SK-N-SH (cell line): ENCODE data around the gene ECEL1. TPM values are rescaled to one million over a fixed set of nuclear protein-coding genes. Genes with fewer than 3 reads are reported as not detected.

ENCODE experiments used
- CTCF ChIA-PET: fragments of 300-600, 350-600 bp; formaldehyde crosslinking; extraction: SDS; loops from one replicate; lab custom pipeline; 2021; lab: Yijun Ruan, JAX
- POLR2A ChIA-PET: fragments of 350-600 bp; sonication (Branson Sonifier 250); formaldehyde crosslinking; extraction: SDS; loops from one replicate; lab custom pipeline; 2020; ENCODE audit warnings: antibody characterized with exemption, inconsistent platforms; lab: Yijun Ruan, JAX
- DNase-seq: peaks from one replicate; pipeline ENCODE4 v3.0.0; 2012
- H2AFZ ChIP-seq: fragments of 200-600 bp; sonication (generic); 2 replicates; pipeline ENCODE4 v1.8.1; 2016; ENCODE audit warnings: antibody characterized with exemption, mild to moderate bottlenecking, low read depth
- H3F3A ChIP-seq: fragments of 200-600 bp; sonication (generic); replicated peaks from 2 replicates; pipeline ENCODE3; 2016; ENCODE audit warnings: antibody characterized with exemption, mild to moderate bottlenecking; ENCODE audit not compliant: insufficient read depth
- H3K27ac ChIP-seq, 2 experiments: fragments of 200-500 bp in 1 of 2; fragments of 200-600 bp in 1 of 2; sonication (Bioruptor generic) in 1 of 2; sonication (generic), shearing (Covaris generic) in 1 of 2; 2 replicates each; pipeline versions ENCODE4 v1.5.1 to v1.6.1; 2014 to 2016; ENCODE audit warnings: low read depth in 2 of 2, inconsistent platforms in 1 of 2, low read length in 1 of 2, mild to moderate bottlenecking in 1 of 2, mixed read lengths in 1 of 2
- H3K27me3 ChIP-seq: fragments of 200-600 bp; sonication (generic), shearing (Covaris generic); 2 replicates; pipeline ENCODE4 v1.6.1; 2016; ENCODE audit warnings: mixed run types; ENCODE audit not compliant: insufficient read depth
- H3K36me3 ChIP-seq, 2 experiments: fragments of 200-500 bp in 1 of 2; fragments of 200-600 bp in 1 of 2; sonication (Bioruptor generic) in 1 of 2; sonication (generic) in 1 of 2; replicated peaks in 1 of 2; 2 replicates each; pipeline versions ENCODE3 to v1.5.1; 2014 to 2016; ENCODE audit warnings: low read length in 1 of 2, mild to moderate bottlenecking in 1 of 2; ENCODE audit not compliant: insufficient read depth in 2 of 2, control insufficient read depth in 1 of 2
- H3K4me1 ChIP-seq, 2 experiments: fragments of 200-500 bp in 1 of 2; fragments of 200-600 bp in 1 of 2; sonication (Bioruptor generic) in 1 of 2; sonication (generic), shearing (Covaris generic) in 1 of 2; 2 replicates each; pipeline versions ENCODE4 v1.5.1 to v1.6.1; 2014 to 2016; ENCODE audit warnings: low read depth in 1 of 2, low read length in 1 of 2, mixed run types in 1 of 2; ENCODE audit not compliant: insufficient read depth in 2 of 2, control insufficient read depth in 1 of 2
- H3K4me2 ChIP-seq: fragments of 200-600 bp; sonication (generic), shearing (Covaris generic); 2 replicates; pipeline ENCODE4 v1.6.1; 2017; ENCODE audit warnings: mixed run types
- H3K4me3 ChIP-seq, 2 experiments: fragments of 200-500 bp in 1 of 2; fragments of 200-600 bp in 1 of 2; sonication (Bioruptor generic) in 1 of 2; sonication (generic), shearing (Covaris generic) in 1 of 2; 2 replicates each; pipeline versions ENCODE4 v1.5.1 to v1.8.1; 2014 to 2016; ENCODE audit warnings: low read depth in 2 of 2, inconsistent platforms in 1 of 2, low read length in 1 of 2, mild to moderate bottlenecking in 1 of 2, mixed read lengths in 1 of 2, moderate library complexity in 1 of 2
- H3K79me2 ChIP-seq: fragments of 200-600 bp; sonication (generic); 2 replicates; pipeline ENCODE4 v1.8.1; 2017; ENCODE audit warnings: mild to moderate bottlenecking; ENCODE audit not compliant: insufficient read depth
- H3K9ac ChIP-seq: fragments of 200-600 bp; sonication (generic); 2 replicates; pipeline ENCODE4 v1.6.1; 2017; ENCODE audit warnings: mixed run types
- H3K9me2 ChIP-seq: fragments of 200-600 bp; sonication (generic); 2 replicates; pipeline ENCODE4 v1.6.1; 2017; ENCODE audit warnings: mixed run types
- H3K9me3 ChIP-seq: fragments of 200-600 bp; sonication (generic); 2 replicates; pipeline ENCODE4 v1.6.1; 2017; ENCODE audit warnings: mixed run types, mild to moderate bottlenecking, moderate library complexity
- H4K20me1 ChIP-seq: fragments of 200-600 bp; sonication (generic); 2 replicates; pipeline ENCODE4 v1.6.1; 2017; ENCODE audit warnings: mild to moderate bottlenecking, mixed run types; ENCODE audit not compliant: insufficient read depth
- ELF1 ChIP-seq: IDR thresholded peaks from 2 replicates; pipeline ENCODE4 v1.4.0; 2012
- EP300 ChIP-seq, 2 experiments: IDR thresholded peaks; 2 replicates each; pipeline versions ENCODE4 v1.4.0 to v1.6.1; 2012; ENCODE audit warnings: borderline replicate concordance in 1 of 2, low read depth in 1 of 2, low read length in 1 of 2
- GATA2 ChIP-seq: sonication (generic); formaldehyde crosslinking; IDR thresholded peaks from 2 replicates; pipeline ENCODE4 v1.5.0; 2020; ENCODE audit warnings: mild to moderate bottlenecking, missing genetic modification reagents
- JUND ChIP-seq: IDR thresholded peaks from 2 replicates; pipeline ENCODE4 v1.4.0; 2012
- NFIC ChIP-seq: IDR thresholded peaks from 2 replicates; pipeline ENCODE4 v1.4.0; 2012; ENCODE audit warnings: borderline replicate concordance
- NRF1 ChIP-seq: IDR thresholded peaks from 2 replicates; pipeline ENCODE4 v1.6.1; 2012; ENCODE audit warnings: low read depth, mild to moderate bottlenecking, low read length
- SMC3 ChIP-seq: IDR thresholded peaks from 2 replicates; pipeline ENCODE4 v1.6.1; 2012; ENCODE audit warnings: low read depth, low read length, improper control_type of control experiment
- WGBS: methylation state at CpG from one replicate; pipeline ENCODE4 v1.1.6; 2017; ENCODE audit warnings: low lambda C conversion rate; 5-methylcytosine and 5-hydroxymethylcytosine counted together
- polyA plus RNA-seq, 3 experiments: library from polyadenylated mRNA; depleted of rRNA; stranded (reverse); fragments of >200 nt; gene quantifications; 2 replicates each; pipeline ENCODE4 v1.2.3, GENCODE V29; 2012
- TF ChIP-seq, protein P1 (sequence below): fragments of 150-350 bp; IDR thresholded peaks from 2 replicates; pipeline ENCODE4 v1.6.1; 2017; ENCODE audit warnings: antibody characterized with exemption, low read length, low read depth, borderline replicate concordance
- TF ChIP-seq, protein P2 (sequence below): fragments of 150-350 bp; IDR thresholded peaks from 2 replicates; pipeline ENCODE4 v1.6.1; 2016; ENCODE audit warnings: mild to moderate bottlenecking, low read depth, low read length
- TF ChIP-seq, protein P3 (sequence below): IDR thresholded peaks from 2 replicates; pipeline ENCODE4; 2012
- TF ChIP-seq, protein P4 (sequence below): IDR thresholded peaks from 2 replicates; pipeline ENCODE4 v1.4.0; 2012; ENCODE audit warnings: low read depth
- TF ChIP-seq, protein P5 (sequence below): IDR thresholded peaks from 2 replicates; pipeline ENCODE4 v1.4.0; 2012; ENCODE audit warnings: low read depth, borderline replicate concordance

Gene ECEL1
- polyA plus RNA-seq, 1 of the 3 experiments (the other 2 are of a cell fraction): not detected

DNA sequence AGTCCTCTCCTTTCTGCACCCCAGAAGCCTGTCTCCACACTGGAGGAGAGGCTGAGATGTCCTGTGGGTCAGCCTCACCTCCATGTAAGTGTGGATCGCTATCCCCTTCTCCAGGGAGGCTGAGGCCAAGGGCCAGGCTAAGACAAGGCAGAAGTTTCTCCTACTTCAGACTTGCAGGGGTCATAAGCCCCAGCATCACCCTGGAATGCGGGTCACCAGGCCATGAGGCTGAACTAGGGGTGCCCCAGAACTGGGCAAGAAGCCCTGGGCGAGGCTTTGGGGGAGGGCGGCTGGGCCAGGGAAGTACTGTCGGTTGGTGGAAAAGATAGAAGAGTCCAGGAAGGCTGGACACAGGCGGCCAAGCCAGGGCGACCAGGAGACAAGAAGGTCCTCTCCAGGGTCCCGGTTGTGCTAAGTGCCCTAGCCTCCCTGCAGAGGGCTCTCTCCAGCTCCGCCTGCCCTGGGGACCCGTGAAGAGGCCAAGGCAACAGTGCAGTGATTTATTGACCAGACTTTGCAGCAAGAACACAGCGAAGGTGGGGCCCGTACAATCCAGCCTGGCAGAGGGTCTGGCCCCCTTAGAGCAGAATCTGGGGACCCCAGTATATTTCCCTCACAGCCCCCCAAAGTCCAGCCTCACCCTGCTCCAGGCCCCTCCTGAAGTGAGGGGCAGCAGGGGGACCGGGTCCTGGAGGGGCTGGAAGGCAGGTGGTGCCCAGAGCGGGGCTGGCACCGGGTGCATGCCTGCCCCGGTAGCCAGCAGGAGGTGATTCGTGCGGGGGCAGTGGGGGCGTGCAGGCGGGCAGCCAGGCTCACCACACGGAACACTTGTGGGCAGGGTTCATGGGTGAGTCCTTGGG, 8.1 kb downstream of the ECEL1 start:
- Histone ChIP-seq H3K9ac (no peak overlapping the region), H3K4me1 (no peaks in the 10 kb centered on the region), H3K36me3 (no peaks in the 10 kb centered on the region), H3K9me2 (no peaks in the 10 kb centered on the region), H3K27me3 (peaks cover 23% of the 10 kb centered on the region), H3F3A (no peaks in the 10 kb centered on the region), H3K27ac (no peak overlapping the region), H3K4me2 (no peak overlapping the region), H3K4me3 (no peak overlapping the region), H3K79me2 (no peaks in the 10 kb centered on the region), H4K20me1 (no peaks in the 10 kb centered on the region), H2AFZ (no peak overlapping the region), H3K9me3 (no peaks in the 10 kb centered on the region)
- no peak for TF ChIP-seq EP300 (IDR thresholded peaks at IDR 0.05; ENCODE audit: borderline replicate concordance in 1 of 2, low read depth in 1 of 2, low read length in 1 of 2)
- TF ChIP-seq, protein P1, sequence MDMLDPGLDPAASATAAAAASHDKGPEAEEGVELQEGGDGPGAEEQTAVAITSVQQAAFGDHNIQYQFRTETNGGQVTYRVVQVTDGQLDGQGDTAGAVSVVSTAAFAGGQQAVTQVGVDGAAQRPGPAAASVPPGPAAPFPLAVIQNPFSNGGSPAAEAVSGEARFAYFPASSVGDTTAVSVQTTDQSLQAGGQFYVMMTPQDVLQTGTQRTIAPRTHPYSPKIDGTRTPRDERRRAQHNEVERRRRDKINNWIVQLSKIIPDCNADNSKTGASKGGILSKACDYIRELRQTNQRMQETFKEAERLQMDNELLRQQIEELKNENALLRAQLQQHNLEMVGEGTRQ: no peak
- TF ChIP-seq, protein P2, sequence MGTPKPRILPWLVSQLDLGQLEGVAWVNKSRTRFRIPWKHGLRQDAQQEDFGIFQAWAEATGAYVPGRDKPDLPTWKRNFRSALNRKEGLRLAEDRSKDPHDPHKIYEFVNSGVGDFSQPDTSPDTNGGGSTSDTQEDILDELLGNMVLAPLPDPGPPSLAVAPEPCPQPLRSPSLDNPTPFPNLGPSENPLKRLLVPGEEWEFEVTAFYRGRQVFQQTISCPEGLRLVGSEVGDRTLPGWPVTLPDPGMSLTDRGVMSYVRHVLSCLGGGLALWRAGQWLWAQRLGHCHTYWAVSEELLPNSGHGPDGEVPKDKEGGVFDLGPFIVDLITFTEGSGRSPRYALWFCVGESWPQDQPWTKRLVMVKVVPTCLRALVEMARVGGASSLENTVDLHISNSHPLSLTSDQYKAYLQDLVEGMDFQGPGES: no peak
- no peak for TF ChIP-seq NRF1
- no peak for TF ChIP-seq NFIC
- TF ChIP-seq, protein P3, sequence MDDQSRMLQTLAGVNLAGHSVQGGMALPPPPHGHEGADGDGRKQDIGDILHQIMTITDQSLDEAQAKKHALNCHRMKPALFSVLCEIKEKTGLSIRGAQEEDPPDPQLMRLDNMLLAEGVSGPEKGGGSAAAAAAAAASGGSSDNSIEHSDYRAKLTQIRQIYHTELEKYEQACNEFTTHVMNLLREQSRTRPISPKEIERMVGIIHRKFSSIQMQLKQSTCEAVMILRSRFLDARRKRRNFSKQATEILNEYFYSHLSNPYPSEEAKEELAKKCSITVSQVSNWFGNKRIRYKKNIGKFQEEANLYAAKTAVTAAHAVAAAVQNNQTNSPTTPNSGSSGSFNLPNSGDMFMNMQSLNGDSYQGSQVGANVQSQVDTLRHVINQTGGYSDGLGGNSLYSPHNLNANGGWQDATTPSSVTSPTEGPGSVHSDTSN: no peak
- TF ChIP-seq SMC3: no peak
- TF ChIP-seq, protein P4, sequence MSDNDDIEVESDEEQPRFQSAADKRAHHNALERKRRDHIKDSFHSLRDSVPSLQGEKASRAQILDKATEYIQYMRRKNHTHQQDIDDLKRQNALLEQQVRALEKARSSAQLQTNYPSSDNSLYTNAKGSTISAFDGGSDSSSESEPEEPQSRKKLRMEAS: no peak
- TF ChIP-seq, protein P5, sequence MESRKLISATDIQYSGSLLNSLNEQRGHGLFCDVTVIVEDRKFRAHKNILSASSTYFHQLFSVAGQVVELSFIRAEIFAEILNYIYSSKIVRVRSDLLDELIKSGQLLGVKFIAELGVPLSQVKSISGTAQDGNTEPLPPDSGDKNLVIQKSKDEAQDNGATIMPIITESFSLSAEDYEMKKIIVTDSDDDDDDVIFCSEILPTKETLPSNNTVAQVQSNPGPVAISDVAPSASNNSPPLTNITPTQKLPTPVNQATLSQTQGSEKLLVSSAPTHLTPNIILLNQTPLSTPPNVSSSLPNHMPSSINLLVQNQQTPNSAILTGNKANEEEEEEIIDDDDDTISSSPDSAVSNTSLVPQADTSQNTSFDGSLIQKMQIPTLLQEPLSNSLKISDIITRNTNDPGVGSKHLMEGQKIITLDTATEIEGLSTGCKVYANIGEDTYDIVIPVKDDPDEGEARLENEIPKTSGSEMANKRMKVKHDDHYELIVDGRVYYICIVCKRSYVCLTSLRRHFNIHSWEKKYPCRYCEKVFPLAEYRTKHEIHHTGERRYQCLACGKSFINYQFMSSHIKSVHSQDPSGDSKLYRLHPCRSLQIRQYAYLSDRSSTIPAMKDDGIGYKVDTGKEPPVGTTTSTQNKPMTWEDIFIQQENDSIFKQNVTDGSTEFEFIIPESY: no peak
- no peak for TF ChIP-seq ELF1
- no peak for TF ChIP-seq GATA2 (CRISPR knock-in tag)
- no peak for TF ChIP-seq JUND
- ChIA-PET CTCF (no interaction called here), POLR2A (no interaction called here)
- DNase-seq: no peak
- WGBS: 50% methylated on average over 4 of the region's 21 CpGs
